HG02840 (cell line): Measurements from ENCODE around the gene TNNT2.

Experiments
- ATAC-seq: cut with Tn5 transposase; IDR thresholded peaks from one replicate; pipeline ENCODE4 v1.9.1; 2021; ENCODE audit warnings: mild to moderate bottlenecking, moderate library complexity, moderate number of reproducible peaks; ENCODE audit not compliant: unreplicated experiment, low FRiP score

Gene TNNT2

GRCh38 chr1:201379733-201380242 lies 2.3 kb upstream of the TNNT2 start:
- ATAC-seq = no peak

GRCh38 chr1:201378804-201379203 lies 1.3 kb upstream of the TNNT2 start:
- no peak for ATAC-seq

- ATAC-seq = no peak
Observed at GRCh38 chr1:201376464-201377374, 761 bp downstream of the TNNT2 start.

GRCh38 chr1:201376107-201376463 lies 1.4 kb downstream of the TNNT2 start:
- no peak for ATAC-seq

GRCh38 chr1:201375169-201375568 lies 2.3 kb downstream of the TNNT2 start:
- no peak for ATAC-seq

- no peak for ATAC-seq
Observed at GRCh38 chr1:201374364-201374763, 3.1 kb downstream of the TNNT2 start.

- ATAC-seq = no peak
Observed at GRCh38 chr1:201371792-201372191, 5.7 kb downstream of the TNNT2 start.

- ATAC-seq = no peak
Observed at GRCh38 chr1:201371276-201371675, 6.2 kb downstream of the TNNT2 start.

- no peak for ATAC-seq
Observed at GRCh38 chr1:201370500-201370899, 7.0 kb downstream of the TNNT2 start.

GRCh38 chr1:201369209-201369608 lies 8.3 kb downstream of the TNNT2 start:
- ATAC-seq = no peak

- ATAC-seq = no peak
Observed at GRCh38 chr1:201366696-201367095, 10.8 kb downstream of the TNNT2 start.

GRCh38 chr1:201365251-201365650 lies 12.2 kb downstream of the TNNT2 start:
- no peak for ATAC-seq

- ATAC-seq = no peak
Observed at GRCh38 chr1:201364808-201365105, 12.7 kb downstream of the TNNT2 start.

GRCh38 chr1:201363467-201363866 lies 14.0 kb downstream of the TNNT2 start:
- ATAC-seq = no peak

GRCh38 chr1:201362906-201363305 lies 14.6 kb downstream of the TNNT2 start:
- no peak for ATAC-seq

GRCh38 chr1:201361652-201362504 lies 15.6 kb downstream of the TNNT2 start:
- ATAC-seq = no peak

- ATAC-seq = no peak
Observed at GRCh38 chr1:201360901-201361651, 16.4 kb downstream of the TNNT2 start.

GRCh38 chr1:201360486-201360885 lies 17.0 kb downstream of the TNNT2 start:
- ATAC-seq = no peak

GRCh38 chr1:201359873-201360210 lies 17.6 kb downstream of the TNNT2 start:
- no peak for ATAC-seq

- no peak for ATAC-seq
Observed at GRCh38 chr1:201359031-201359872, 18.2 kb downstream of the TNNT2 start.
